ENCODE data around the gene BEX3.

GRCh38 chrX:103376979-103377324, 614 bp downstream of the BEX3 start:
- no peak for TF ChIP-seq CTCF (IDR thresholded peaks at IDR 0.05)
- TF ChIP-seq POLR2A (IDR thresholded peaks at IDR 0.05) = no peak
